Stimulated activated CD4-positive, alpha-beta T cell treated with anti-CD3 and anti-CD28 coated beads, Interleukin-1b, Interleukin-23, amount 100 ng/mL, for 1 hour (primary cell): Measurements from ENCODE around the gene DDX17.
A peak's percentile ranks its signal among the peaks of the same experiment; 100 is the strongest.

Source experiments
- DNase-seq, 2 donors: peaks; one replicate each; pipeline ENCODE4 v3.0.0-alpha.2; 2020; ENCODE audit warnings: low read depth in 2 of 2

Gene DDX17

DNA sequence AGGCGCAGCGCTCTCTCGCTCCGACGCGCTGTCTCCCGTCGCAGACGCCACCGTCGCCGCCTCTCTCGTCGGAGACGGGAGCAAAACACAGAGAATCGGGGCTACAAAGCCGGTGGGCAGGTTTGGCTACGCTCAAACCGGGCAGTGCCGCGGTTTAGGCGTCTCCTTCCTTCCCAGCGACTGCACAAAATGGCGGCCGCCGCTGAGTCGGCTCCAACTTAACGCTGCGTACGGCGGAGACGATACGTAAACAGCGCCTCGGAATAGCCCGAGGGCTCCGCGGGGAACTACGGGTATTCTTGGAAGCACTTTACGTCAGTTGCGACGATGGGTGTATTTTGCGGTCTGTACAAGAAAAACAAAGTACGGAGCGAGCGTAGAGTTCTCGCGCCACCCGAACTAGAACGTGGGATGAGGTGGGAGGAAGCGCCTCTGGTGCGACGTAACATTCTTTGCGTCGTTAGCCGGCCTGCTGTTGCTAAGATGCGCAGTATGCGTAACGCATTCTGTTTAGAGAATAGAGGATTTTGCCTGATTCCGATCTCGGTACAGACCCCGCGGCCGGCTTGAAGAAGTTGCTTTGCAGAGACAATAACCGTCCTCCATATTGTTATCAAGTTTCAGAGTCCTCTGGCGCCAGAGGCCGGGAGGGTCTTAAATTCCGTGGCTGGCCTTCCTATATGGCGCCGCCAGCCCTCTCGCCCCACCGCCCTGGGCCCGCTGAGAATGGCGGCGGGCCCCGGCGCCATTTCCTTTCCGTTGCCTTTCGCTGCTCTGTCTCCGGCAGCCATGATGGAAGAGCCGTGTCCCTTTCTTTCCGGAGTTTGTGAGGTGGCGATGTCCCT is at the start of gene DDX17:
Gene DDX17 (minus strand): TSS at position 194 of the 845 bp plus-strand sequence.
- DNase-seq, result peak; percentile 85 to 88

DNA sequence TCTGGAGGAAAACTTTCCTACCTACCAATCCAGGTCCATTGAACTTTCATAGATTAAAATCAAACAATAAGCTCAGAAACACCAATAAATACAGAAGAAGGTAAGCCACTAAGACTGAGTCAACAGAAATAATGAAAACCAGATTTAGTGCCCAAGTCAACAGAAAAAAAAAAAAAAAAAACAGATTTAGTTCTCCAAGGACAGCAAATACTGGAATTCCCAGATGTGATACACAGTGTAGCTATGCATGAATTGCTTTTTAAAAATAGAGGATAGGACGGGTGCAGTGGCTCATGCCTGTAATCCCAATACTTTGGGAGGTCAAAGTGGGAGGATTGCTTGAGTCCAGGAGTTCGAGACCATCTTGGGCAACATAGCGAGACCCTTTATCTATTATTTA is 48.2 kb upstream of the DDX17 start:
- no peak for DNase-seq

DNA sequence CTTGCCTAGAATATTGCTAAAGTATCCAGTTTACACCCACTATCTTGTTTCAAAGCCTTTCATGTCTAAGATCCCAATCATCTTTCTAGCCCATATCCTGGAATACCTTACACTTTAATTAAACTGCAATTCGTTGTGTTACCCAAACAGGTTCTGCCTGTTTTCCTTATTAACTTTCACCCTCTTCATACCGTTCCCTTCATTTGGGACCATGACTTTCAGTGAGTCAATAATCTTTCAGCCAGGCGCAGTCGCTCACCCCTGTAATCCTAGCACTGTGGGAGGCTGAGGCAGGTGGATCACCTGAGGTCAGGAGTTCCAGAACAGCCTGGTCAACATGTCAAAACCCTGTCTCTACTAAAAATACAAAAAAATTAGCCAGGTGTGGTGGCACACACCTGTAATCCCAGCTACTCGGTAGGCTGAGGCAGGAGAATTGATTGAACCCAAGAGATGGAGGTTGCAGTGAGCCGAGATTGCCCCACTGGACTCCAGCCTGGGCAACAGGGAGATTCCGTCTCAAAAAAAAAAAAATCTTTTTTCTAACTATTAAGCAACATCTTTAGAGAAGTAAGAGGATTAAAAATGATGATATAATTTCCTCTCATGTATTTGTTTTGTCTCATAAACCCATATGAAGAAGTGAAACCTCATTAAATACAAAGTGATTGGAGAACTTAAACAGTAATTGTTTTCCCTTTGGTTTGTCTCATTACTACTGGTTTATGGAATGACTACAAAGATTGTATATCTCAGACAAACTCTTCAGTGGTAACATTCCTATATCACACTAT is 43.2 kb upstream of the DDX17 start:
- DNase-seq, result no peak

DNA sequence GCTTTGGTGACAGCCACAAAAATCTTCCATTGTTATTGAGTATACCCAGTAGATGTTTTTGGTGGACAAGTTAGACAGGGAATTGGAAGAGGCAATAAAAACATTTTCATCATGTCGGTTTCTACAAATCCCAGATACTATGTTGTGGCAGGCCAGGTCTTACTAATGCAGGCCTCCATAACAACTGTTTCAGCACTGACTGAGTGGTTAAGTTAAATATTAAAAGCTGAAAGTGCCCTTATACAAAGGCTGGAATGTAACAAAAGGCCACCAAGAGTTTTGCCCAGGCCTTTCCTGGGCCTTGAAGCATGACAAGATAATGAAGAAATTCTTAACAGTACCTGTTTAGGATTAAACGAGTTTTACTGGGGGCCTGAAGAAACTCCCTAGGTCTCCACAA is 34.6 kb upstream of the DDX17 start:
- no peak for DNase-seq

DNA sequence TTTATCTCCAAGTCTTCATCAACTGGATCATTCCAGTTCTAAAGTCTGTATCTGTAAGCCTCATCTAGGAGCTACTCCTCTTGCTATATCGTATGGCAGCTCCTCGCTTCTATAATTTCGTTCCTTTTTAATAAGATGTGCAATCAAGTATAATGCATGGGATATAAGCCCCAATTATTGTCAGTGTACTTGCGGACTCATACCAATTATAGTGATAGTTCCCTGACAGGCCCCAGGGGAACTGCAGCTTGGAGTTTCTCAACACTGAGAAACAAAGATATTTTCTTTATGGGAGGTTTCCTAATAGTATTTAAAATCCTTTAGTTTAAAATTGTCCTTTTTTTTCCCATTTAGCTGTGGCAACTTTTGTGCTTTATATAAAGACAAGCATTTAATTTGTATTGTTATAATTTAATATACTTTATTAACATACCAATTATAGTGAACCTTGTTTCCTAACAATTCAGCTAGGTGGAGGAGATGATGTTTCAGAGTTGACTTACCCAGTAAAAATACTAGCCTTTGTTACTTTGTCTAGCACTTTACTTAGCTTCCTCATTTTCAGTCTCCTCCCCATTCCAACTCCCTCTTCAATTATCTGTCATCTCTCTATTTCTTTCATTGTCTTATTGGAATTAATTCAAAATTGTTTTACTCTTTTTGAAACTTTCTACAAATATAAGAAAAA is 25.3 kb upstream of the DDX17 start:
- no peak for DNase-seq

DNA sequence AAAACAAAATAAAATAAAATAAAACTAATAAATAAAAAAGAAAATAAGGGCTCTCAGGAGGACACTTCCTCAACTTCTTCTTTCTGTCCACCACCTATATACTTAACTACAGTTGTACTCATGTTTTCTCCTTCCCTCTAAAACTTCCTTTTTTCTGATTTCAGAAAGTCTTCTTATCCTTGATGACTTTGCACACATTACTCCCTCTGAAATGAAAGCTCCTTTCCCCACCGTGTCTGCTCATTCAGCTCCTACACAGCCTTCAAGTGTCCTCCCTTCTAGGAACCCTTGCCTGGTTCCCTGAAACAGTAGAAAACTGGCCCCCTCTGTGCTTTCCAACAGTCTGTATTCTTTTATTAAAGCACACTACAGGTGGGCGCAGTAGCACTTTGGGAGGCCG is 18.3 kb upstream of the DDX17 start:
- no peak for DNase-seq

DNA sequence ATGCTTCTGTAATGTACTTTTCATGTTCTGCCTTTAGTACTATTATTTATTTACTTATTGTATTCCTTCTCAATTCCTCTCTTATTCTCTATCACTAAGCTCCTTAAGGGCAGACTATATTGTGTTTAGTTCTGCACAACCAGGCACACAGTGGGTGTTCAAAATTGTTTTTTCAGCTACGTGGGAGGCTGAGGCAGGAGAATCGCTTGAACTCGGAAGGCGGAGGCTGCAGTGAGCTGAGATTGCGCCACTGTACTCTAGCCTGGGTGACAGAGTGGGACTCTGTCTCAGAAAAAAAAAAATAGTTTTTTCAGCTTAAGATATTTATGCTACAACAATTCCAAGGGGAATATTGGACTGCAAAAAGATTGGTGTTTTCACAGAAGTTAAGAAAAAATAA is 17.4 kb upstream of the DDX17 start:
- DNase-seq, result no peak

DNA sequence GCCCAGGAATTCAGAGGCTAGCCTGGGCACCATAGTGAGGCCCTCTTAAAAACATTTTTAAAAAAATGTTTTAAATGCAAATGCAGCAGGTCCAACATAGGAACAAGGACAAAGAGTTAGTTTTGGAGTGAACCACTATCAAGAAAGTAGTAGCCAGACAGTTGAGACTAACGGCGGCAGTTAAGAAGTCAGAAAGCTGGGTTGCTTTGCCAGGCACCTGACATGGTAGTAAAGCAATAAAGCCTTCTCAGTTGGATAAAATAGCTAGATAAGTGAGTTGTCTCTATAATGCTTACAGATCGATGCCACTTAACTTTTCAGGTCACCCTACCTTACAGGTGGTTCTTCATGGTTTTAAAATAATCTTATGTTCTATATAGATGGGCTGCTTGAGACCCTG is 16.9 kb upstream of the DDX17 start:
- DNase-seq, result no peak

DNA sequence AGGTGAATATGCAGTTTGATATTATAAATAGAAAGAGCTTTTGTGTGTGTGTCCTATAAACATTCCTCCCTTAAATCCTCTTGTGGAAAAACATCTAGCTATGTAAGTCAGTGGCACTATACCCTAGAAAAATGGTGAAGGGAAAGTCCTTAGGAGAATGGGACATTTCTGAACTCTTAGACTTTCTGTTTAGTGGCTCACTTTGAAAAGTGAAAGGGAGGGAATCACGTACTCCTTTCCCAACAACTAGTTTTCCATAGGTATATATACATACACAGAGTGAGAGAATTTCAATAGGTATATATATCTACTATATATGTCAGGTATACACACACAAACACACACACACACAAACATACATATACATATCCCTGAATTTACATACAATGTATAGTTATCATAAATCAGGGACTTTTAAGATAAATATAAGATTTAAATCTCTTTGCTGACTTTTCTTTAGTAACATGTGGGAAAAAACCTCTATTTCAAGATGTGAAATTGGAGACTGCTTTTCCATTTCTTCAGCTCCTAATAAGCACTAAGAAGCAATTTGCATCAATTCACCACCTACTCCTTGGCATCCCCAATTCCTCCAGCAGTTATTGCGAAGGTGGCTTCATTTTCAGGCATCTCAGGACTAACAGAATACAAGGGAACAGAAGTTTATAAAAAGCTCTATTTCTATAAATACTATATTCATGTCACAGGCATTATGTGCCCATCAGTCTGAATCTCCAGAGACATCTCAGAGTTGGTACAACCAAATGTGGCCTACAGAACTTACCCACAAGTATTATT is 13.5 kb upstream of the DDX17 start:
- no peak for DNase-seq

DNA sequence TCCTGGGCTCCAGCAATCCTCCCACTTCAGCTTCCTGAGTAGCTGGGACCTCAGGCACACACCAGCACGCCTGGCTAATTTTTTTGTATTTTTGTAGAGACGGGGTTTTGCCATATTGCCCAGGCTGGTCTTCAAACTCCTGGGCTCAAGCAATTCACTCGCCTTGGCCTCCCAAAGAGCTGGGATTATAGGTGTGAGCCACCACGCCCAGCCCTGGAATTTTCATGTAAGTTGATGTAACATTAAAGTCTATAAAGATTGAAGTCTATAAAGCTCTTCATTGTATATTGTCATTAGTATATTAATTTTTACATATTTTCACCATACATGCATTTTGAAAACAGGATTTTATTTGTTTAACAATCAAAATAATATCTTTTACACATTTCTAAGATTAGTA is 12.5 kb upstream of the DDX17 start:
- DNase-seq, result no peak

DNA sequence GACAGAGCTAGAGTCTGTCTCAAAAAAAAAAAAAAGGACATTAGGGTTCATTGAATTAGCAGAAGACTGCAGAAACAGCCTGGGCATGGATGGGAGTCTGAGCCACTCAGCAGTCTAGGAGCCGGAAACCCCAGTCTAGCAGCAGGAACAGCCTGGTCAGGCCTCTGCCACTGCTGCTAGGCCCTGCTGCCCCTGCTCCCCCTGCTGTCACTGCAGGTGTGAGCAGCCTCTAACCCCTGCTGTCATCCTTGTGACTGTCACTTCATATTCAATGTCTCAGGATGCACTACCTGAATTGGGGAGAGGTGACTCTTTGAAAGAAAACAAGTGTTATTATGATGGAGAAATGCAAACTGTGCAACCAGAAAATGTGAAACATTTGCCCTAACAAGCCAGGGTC is 7.0 kb upstream of the DDX17 start:
- no peak for DNase-seq

DNA sequence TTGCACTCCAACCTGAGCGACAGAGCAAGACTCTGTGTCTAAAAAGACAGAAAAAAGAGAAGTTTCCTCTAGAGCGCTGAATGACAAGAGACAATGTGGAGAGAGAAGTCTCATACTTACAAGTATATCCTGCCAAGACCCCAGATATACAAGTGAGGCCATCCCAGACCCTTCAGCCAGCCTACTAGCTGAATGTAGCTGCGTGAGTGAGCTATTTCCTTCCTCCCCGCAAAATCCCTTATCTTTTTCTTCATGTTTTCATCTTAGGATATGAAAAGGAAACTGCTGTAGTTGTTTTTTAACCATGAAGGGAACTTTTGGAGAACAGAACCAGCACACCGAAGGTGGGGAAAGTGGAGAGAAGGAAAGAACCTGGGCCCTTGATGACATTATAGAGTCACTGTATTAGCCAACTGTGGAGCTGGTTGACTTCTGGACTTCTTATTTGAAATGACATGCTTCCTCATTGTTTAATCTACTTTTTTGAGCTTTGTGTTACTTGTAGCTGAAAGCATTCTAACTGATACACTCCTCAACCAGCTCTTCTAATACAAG is 4.4 kb upstream of the DDX17 start:
- no peak for DNase-seq

DNA sequence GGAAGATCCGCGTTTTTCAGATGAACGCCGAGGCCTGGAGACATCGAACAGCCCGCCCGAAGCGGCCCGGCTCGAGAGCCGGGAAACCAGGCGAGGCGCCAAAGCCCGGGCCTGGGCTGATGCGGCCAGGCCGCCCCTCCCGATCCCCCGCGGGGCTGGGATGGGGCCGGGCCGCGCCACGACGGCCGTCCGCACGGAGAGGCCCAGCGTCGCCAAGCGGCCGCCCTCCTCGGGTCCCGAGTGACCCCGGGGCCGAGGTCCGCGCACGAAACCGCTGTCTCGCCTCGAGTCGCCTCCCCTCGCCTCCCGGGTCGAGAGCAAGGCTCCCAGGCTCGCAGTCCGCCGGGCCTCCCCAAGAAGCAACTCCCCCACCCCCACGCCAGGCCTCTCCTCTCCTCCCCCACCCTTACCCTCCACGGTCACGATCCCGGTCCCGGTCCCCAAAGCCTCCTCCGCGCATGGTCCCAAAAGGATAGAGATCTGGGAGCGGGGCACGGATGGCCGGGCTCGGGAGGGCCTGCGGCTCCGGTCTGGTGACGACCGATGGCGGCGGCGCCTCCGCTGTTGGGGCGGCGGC is 482 bp downstream of the DDX17 start:
- peak in 1 of 2 donors; percentile 35 for DNase-seq

DNA sequence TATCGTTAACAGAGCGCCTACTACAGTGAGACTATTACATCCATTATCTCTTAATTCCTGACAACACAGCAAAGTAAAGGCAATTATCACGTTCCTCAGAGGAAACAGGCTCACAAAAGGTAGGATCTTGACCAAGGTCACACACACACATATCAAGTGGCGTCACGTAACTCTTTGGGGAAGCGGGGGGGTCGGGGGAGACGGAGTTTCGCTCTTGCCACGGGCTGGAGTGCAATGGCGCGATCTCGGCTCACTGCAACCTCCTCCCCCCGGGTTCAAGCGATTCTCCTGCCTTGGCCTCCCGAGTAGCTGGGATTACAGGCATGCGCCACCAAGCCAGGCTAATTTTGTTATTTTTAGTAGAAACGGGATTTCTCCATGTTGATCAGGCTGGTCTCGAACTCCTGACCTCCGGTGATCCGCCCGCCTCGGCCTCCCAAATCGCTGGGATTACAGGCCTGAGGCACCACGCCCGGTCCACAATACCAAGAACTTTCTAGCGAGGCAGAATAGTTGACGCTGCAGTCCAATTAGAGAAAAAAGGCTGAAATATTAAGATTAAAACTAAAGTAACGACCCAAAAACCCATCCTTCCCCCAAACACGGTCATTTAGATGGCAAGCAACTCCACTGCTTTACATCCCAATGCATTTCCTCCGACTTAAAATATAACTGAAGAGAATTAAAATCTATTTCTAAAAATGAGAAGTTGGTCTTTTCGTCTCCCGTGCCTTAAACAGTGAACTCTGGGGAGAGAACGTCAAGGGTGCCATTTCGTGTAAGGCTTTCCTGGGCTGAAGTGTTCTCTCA is 1.2 kb downstream of the DDX17 start:
- DNase-seq, result peak in 1 of 2 donors; percentile 33

DNA sequence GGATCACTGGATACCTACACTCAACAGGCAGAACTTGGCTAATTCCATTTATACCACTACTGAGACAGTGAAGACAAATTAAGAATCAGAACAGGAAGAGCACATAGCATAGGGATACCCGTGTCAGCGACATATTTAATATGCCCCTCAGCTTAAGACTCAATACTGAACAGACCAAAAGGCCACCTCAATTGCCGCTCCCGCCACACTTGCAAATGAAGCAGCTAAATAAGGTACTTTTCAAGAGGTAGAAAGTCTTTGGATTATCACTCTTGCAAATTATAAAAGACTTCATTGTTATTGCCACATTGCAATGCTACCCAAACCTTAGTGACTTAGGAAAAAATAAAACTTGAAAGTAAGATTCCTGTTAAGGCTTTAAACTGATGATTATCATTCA is 3.1 kb downstream of the DDX17 start:
- DNase-seq, result no peak

DNA sequence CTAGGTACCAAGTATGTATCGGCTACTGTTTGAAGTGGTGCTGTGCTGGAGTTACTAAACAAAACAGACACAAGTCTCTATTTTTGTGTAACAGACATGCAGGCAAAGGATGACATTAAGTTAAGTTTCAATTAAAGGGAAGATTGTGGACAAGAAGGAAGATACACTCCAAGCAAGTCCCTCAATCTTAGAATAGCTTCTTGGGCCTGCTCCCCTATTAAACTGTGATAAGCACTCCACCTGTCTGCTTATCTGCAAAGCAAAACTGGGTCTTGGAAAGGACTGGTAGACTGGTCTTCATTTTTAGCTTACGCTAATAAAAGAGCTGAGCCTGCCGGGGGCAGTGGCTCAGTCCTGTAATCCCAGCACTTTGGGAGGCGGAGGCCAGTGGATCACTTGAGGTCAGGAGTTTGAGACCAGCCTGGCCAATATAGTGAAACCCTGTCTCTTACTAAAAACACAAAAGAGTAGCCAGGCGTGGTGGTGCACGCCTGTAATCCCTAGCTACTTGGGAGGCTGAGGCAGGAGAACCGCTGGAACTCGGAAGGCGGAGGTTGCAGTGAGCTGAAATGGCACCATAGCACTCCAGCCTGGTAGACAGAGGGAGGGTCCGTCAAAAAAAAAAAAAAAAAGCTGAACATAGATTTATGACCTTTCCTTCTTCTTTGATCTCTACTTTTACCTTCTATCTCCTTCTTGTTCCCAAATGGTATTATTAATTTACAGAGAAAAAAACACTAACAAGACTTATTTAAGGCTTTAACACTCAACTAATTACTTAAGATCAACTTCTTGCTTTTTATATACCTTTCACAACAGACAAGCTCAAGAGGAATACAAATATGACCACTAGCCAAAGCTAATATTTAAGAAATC is 4.1 kb downstream of the DDX17 start:
- DNase-seq, result no peak

DNA sequence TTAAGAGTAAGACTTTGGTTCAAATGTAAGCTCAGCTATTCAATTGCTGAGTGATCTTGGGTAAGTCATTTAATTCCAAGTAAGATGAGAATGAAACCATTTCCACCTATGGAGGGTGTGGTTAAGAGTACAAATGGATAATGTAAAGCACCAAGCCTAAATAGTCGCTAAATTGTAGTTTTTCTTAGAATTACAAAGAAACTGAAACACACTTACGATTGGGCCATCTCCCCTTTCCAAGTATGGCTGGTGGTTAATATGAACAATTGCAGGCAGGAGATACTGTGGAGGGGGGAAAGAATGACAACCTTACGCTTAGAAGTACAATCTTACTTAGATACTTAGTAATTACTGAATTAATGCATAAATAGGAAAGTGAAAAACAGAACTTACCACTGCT is 8.2 kb downstream of the DDX17 start:
- DNase-seq, result no peak

DNA sequence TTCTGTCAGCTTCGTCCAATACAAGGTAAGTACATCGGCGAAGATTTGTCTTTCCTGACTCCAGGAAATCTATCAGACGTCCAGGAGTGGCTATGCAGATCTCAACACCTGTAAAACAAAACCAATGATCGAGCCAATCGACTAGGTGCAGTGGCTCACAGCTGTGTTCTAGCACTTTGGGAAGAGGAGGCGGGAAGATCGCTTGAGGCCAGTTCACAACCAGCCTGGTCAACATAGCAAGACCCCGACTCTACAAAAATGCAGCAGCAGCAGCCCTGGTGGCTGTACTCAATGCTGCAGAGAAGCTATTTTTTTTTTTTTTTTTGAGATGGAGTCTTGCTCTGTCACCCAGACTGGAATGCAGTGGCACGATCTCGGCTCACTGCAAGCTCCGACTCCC is 11.2 kb downstream of the DDX17 start:
- DNase-seq, result no peak

DNA sequence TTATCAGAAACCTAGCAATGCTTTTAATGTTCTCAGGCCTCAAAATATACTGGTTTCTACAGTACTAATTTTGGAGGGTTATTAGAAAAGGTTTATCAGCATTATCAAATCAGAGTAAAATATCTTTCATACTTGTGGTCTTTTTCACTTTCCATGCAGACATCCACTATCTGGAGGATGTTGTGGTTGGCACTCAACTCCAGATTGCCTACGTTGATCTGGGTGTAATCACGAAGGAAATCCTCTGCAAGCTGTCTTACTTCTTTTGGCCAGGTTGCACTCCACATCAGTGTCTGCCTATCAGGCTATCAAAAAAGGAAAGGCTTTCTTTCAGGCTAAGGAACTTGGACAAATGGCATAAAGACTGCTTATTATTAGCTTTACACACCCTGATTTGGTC is 11.6 kb downstream of the DDX17 start:
- no peak for DNase-seq
